BJ (cell line): ENCODE results near the gene ZCCHC7. TPM values are rescaled to one million over a fixed set of nuclear protein-coding genes. Genes with fewer than 3 reads are reported as not detected.
"Not testable (repeated sequence)": the region's sequence is repeated elsewhere in the genome, so short reads cannot be mapped to it uniquely, and the experiment has no call there.

ENCODE experiments used
- CTCF ChIA-PET: fragments of 350-600 bp; formaldehyde crosslinking; extraction: SDS; loops from one replicate; lab custom pipeline; 2021; ENCODE audit warnings: antibody characterized with exemption, inconsistent platforms; lab: Yijun Ruan, JAX
- POLR2A ChIA-PET: fragments of 300-600 bp; sonication (Branson Sonifier 250); formaldehyde crosslinking; extraction: SDS; loops from one replicate; lab custom pipeline; 2021; ENCODE audit warnings: antibody characterized with exemption; lab: Charles Lee
- DNase-seq: peaks from one replicate; pipeline ENCODE4 v3.0.0-alpha.2; 2011; ENCODE audit warnings: low read depth
- H3K27me3 ChIP-seq: 2 replicates; pipeline ENCODE4 v1.6.0; 2011; ENCODE audit warnings: low read length; ENCODE audit not compliant: control insufficient read depth, insufficient read depth
- H3K36me3 ChIP-seq: 2 replicates; pipeline ENCODE4 v1.5.1; 2011; ENCODE audit warnings: low read length; ENCODE audit not compliant: control insufficient read depth, insufficient read depth
- H3K4me3 ChIP-seq: 2 replicates; pipeline ENCODE4 v1.5.1; 2011; ENCODE audit warnings: low read depth, mild to moderate bottlenecking, control low read depth, low read length
- CTCF ChIP-seq: IDR thresholded peaks from 2 replicates; pipeline ENCODE4 v1.5.1; 2011; ENCODE audit warnings: low read depth, mild to moderate bottlenecking, control low read depth, inconsistent platforms, low read length, moderate library complexity; ENCODE audit not compliant: insufficient read depth
- polyA plus RNA-seq: library from polyadenylated mRNA; depleted of rRNA; stranded (reverse); fragments of >200 nt; gene quantifications from 2 replicates; pipeline ENCODE4 v1.2.3, GENCODE V29; 2011

ZCCHC7 gene
- polyA plus RNA-seq, 1 experiment: 23.2 TPM

- Histone ChIP-seq H3K36me3 (no peaks in the 10 kb centered on the region), H3K4me3 (no peak overlapping the region), H3K27me3 (no peaks in the 10 kb centered on the region)
- no peak for TF ChIP-seq CTCF
- ChIA-PET CTCF (interaction anchor here (0.7 kb wide), 1 partner anchor 28 kb away, joined by 3 read pairs; no protein-coding TSS in a partner anchor), POLR2A (no interaction called here)
- DNase-seq: no peak
These were observed 80.1 kb downstream of the ZCCHC7 start for GRCh38 chr9:37200433-37201005.

- no peak for DNase-seq
- no peak for TF ChIP-seq CTCF
- H3K4me3 ChIP-seq: no peak overlapping the region
- no peaks in the 10 kb centered on the region for H3K36me3 ChIP-seq
- no peaks in the 10 kb centered on the region for H3K27me3 ChIP-seq
- ChIA-PET POLR2A (no interaction called here), CTCF (no interaction called here)
These were observed 81.2 kb downstream of the ZCCHC7 start for GRCh38 chr9:37201581-37201980.

- POLR2A ChIA-PET: no interaction called here
- H3K4me3 ChIP-seq: no peak overlapping the region
- CTCF ChIA-PET: interaction anchor here (0.6 kb wide), 1 partner anchor 82 kb away, joined by 3 read pairs; no protein-coding TSS in a partner anchor
- no peaks in the 10 kb centered on the region for H3K36me3 ChIP-seq
- no peak for DNase-seq
- no peaks in the 10 kb centered on the region for H3K27me3 ChIP-seq
- no peak for TF ChIP-seq CTCF
These were observed 81.7 kb downstream of the ZCCHC7 start for GRCh38 chr9:37202091-37202490.

- H3K27me3 ChIP-seq, CTCF ChIA-PET, H3K36me3 ChIP-seq, H3K4me3 ChIP-seq, DNase-seq, POLR2A ChIA-PET: not testable (repeated sequence)
These were observed 83.1 kb downstream of the ZCCHC7 start for GRCh38 chr9:37203456-37203855.

GRCh38 chr9:37206121-37206620, 85.8 kb downstream of the ZCCHC7 start:
- ChIA-PET POLR2A (no interaction called here), CTCF (no interaction called here)
- TF ChIP-seq CTCF: no peak
- Histone ChIP-seq H3K36me3 (no peaks in the 10 kb centered on the region), H3K4me3 (no peak overlapping the region), H3K27me3 (no peaks in the 10 kb centered on the region)
- no peak for DNase-seq
